Glutamatergic neuron (in vitro differentiated cells): ENCODE results near the gene LCN6. TPM values are rescaled to one million over a fixed set of nuclear protein-coding genes. Genes with fewer than 3 reads are reported as not detected.

Experiments
- DNase-seq: peaks from one replicate; pipeline ENCODE4 v3.0.0; 2022
- H3K27ac Mint-ChIP-seq: one replicate; pipeline ENCODE4 v1.8.0; 2020; ENCODE audit warnings: mild to moderate bottlenecking, mixed read lengths, inconsistent platforms; ENCODE audit not compliant: unreplicated experiment
- H3K27me3 Mint-ChIP-seq: one replicate; pipeline ENCODE4 v1.8.0; 2020; ENCODE audit warnings: mild to moderate bottlenecking, moderate library complexity, mixed read lengths, inconsistent platforms; ENCODE audit not compliant: unreplicated experiment
- H3K36me3 Mint-ChIP-seq: one replicate; pipeline ENCODE4 v1.8.0; 2020; ENCODE audit warnings: mild to moderate bottlenecking, mixed read lengths, inconsistent platforms; ENCODE audit not compliant: unreplicated experiment
- H3K4me1 Mint-ChIP-seq: one replicate; pipeline ENCODE4 v1.8.0; 2020; ENCODE audit warnings: mild to moderate bottlenecking, low read depth, mixed read lengths, inconsistent platforms; ENCODE audit not compliant: unreplicated experiment
- H3K4me3 Mint-ChIP-seq: one replicate; pipeline ENCODE4 v1.8.0; 2020; ENCODE audit warnings: mild to moderate bottlenecking, mixed read lengths, inconsistent platforms; ENCODE audit not compliant: unreplicated experiment
- H3K9me3 Mint-ChIP-seq: one replicate; pipeline ENCODE4 v1.8.0; 2020; ENCODE audit warnings: mild to moderate bottlenecking, moderate library complexity, mixed read lengths, inconsistent platforms; ENCODE audit not compliant: unreplicated experiment
- total RNA-seq: library from RNA; stranded (reverse); fragmentation: NEBNext Ultra II Directional; extraction: Animal tissue kit (Norgen Biotek cat#: 25700); gene quantifications from one replicate; pipeline ENCODE4 v1.2.1, GENCODE V29; 2021; ENCODE audit not compliant: unreplicated experiment
- TF ChIP-seq, protein P1 (sequence below): fragments of 200-600 bp; sonication (generic); IDR thresholded peaks from one replicate; pipeline ENCODE4 v1.5.0; 2021; ENCODE audit not compliant: partially characterized antibody, unreplicated experiment

LCN6 gene
- total RNA-seq, 1 donor from 2014 or later: not detected

DNA sequence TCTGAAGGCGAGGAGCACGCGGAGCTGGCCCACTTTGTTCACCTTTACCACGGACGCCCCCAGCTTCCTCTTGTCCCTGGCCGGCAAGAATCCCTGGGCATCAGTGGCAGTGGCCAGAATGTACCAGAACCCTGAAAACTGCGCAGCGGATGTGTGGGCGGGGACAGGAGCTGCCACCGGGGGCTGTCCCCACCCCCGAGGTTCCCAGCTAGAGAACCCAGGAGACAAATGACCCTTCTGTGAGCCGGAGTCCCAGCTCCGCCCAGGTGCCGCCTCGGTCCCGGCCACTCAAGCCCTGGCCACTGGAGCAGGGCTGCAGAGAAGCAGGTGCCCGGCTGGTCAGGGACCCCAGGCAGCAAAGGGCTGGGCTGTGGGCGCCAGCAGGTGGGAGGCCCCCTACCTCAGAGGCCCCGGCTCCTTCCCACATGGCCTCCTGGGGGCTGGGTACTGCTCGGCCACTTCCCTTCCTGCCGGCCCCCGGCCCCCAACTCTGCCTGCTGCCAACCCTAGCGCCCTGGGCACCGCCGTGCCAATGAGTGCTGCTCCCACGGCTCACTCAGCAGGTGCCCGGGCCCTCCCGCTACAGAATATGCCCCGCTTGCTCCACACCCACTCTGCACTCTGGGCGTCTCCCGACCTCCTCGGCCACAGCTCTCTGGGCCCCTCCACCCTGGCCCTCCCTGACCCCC lies 6.3 kb downstream of the LCN6 start:
- Mint-ChIP-seq H3K36me3 (no peaks in the 10 kb centered on the region), H3K4me1 (no peaks in the 10 kb centered on the region), H3K27me3 (no peaks in the 10 kb centered on the region), H3K27ac (no peak overlapping the region), H3K4me3 (no peak overlapping the region), H3K9me3 (peaks cover 3% of the 10 kb centered on the region)
- TF ChIP-seq, protein P1, sequence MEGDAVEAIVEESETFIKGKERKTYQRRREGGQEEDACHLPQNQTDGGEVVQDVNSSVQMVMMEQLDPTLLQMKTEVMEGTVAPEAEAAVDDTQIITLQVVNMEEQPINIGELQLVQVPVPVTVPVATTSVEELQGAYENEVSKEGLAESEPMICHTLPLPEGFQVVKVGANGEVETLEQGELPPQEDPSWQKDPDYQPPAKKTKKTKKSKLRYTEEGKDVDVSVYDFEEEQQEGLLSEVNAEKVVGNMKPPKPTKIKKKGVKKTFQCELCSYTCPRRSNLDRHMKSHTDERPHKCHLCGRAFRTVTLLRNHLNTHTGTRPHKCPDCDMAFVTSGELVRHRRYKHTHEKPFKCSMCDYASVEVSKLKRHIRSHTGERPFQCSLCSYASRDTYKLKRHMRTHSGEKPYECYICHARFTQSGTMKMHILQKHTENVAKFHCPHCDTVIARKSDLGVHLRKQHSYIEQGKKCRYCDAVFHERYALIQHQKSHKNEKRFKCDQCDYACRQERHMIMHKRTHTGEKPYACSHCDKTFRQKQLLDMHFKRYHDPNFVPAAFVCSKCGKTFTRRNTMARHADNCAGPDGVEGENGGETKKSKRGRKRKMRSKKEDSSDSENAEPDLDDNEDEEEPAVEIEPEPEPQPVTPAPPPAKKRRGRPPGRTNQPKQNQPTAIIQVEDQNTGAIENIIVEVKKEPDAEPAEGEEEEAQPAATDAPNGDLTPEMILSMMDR: no peak
- no peak for DNase-seq

DNA sequence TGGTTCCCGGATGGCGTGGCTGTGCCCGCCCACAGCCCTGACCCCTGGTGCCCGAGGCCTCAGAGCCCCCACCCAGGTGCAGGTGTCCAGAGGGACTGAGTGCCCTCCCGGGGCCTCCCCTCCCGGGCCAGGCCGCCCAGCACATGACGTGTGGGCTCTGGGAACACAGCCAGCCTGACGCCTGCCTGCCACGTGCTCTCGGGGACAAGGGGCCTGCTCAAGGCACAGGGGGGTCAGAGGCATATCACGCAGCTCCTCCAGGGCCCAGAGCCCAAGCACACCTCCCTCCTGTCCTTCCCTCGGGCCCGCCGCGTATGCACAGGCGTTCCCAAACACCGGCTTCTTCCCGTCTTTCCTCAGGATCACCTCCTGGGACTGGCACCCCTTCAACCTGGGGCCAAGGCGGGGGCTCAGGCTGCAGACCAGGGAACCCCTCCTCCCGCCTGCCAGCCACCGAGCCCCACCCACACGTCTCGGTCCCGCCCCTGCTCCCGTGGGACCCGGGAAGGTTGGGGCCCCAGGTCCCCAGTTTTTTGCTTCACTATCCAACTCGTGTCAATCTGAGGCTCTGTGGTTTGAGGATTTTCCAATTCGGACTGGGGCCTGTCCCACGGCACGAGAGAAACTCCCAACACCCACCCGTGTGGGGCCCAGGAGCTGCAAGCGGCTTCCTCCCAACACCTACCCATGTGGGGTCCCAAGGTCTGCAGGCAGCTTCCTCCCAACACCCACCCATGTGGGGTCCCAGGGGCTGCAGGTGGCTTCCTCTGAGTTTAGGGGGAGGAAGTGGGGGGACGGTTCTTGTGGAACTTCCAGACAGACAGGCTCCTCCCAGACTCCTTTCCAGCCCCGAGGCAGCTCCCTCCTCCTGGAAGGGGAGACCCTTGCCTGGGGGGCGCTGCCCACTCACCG lies 7.1 kb downstream of the LCN6 start:
- H3K9me3 Mint-ChIP-seq: peaks cover 3% of the 10 kb centered on the region
- no peak overlapping the region for H3K4me3 Mint-ChIP-seq
- H3K27ac Mint-ChIP-seq: no peak overlapping the region
- H3K36me3 Mint-ChIP-seq: no peaks in the 10 kb centered on the region
- no peak for DNase-seq
- H3K4me1 Mint-ChIP-seq: no peaks in the 10 kb centered on the region
- TF ChIP-seq, protein P1: no peak
- H3K27me3 Mint-ChIP-seq: no peaks in the 10 kb centered on the region

DNA sequence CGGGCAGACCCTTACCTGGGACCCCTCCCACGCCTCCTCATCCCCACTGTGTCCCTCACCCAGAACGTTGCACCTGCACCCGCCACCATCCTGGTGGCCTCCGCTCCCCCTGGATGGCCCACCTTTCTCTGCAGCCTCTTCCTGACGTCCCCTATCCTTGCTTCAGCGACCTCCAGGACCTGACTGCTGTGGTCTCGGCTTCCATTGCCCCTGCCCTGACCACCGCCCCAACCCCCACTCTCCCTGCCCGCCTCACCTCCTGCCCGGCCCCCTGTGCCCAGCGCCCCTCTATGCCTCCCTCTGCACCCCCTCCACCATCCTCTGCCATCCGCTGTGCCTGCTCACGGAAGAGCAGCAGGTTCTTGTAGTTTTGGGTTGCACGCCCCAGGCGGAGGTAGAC lies 7.8 kb downstream of the LCN6 start:
- Mint-ChIP-seq H3K9me3 (peaks cover 3% of the 10 kb centered on the region), H3K36me3 (no peaks in the 10 kb centered on the region), H3K27ac (no peak overlapping the region), H3K27me3 (no peaks in the 10 kb centered on the region), H3K4me3 (no peak overlapping the region), H3K4me1 (no peaks in the 10 kb centered on the region)
- no peak for DNase-seq
- TF ChIP-seq, protein P1: no peak

DNA sequence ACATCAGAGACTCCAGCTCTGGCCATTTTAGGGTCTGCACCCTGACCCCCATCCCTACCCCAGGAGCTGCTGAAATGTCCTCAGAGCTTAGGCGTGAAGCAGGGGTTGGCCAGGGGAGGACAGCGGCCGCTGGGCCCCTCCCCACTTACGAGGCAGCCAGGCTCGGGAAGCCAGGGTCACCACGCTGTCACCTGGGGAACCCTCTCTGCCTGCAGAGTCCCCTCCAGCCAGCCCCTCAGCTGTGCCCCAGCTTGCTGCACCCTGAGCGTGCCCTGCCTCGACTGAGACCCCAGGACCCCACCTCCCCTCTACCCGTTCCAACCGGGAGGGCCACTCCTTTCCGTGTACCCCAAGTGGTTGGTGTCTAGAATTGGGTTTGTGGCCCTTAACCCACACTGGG lies 8.3 kb downstream of the LCN6 start:
- DNase-seq: no peak
- Mint-ChIP-seq H3K9me3 (peaks cover 3% of the 10 kb centered on the region), H3K27ac (no peak overlapping the region), H3K4me1 (no peaks in the 10 kb centered on the region), H3K4me3 (no peak overlapping the region), H3K36me3 (no peaks in the 10 kb centered on the region), H3K27me3 (no peaks in the 10 kb centered on the region)
- TF ChIP-seq, protein P1: no peak

DNA sequence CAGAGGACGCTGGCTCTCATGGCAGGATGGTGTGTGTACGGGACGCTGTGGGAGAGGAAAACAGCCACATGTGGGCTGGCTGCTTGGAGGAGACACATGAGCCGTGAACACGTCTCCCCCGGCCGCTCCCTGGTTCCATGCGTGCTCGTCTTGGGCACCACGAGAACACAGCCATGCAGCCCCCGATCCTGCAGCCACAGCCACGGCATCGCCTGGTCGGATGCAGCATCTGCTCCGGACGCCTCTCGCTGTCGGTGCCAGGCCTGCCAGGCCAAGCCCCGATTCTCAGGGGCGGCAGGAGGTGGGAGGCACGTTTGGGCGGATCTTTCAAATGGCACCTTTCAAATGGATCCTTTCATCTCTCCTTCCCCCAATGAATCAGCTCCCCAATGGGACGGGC lies 8.8 kb downstream of the LCN6 start:
- Mint-ChIP-seq H3K27ac (no peak overlapping the region), H3K9me3 (peaks cover 3% of the 10 kb centered on the region), H3K27me3 (no peaks in the 10 kb centered on the region)

More for the DNA sequence above, 8.8 kb downstream of the LCN6 start:
- Mint-ChIP-seq H3K36me3 (no peaks in the 10 kb centered on the region), H3K4me1 (no peaks in the 10 kb centered on the region), H3K4me3 (no peak overlapping the region)
- DNase-seq: no peak
- TF ChIP-seq, protein P1: no peak
